Heart right ventricle (tissue), 16 donors: ENCODE measurements around the gene KCNQ5. TPM values are rescaled to one million over a fixed set of nuclear protein-coding genes. Genes with fewer than 3 reads are reported as not detected.

ENCODE experiments used
- ATAC-seq, 8 donors: fragments of 200-7000 bp; cut with Tn5 transposase; one replicate each; pipeline ENCODE4 v1.9.1; 2020; ENCODE audit warnings: mild to moderate bottlenecking in 8 of 8, moderate library complexity in 8 of 8, moderate number of reproducible peaks in 1 of 8
- DNase-seq, 2 donors: peaks; one replicate each; pipeline ENCODE4 v3.0.0-alpha.2; 2020
- H3K27ac ChIP-seq, 10 donors: fragments of 200-600 bp; sonication (generic) in 2 of 10; one replicate each; pipeline versions ENCODE4 v1.5.0 to v1.8.0; 2020 to 2022; ENCODE audit warnings: mild to moderate bottlenecking in 3 of 10
- H3K27me3 ChIP-seq, 7 donors: fragments of 200-600 bp; one replicate each; pipeline ENCODE4 v1.8.0; 2021 to 2022; ENCODE audit warnings: mild to moderate bottlenecking in 2 of 7
- H3K36me3 ChIP-seq, 9 donors: fragments of 200-600 bp; sonication (generic) in 1 of 9; one replicate each; pipeline versions ENCODE4 v1.5.0 to v1.8.0; 2020 to 2022; ENCODE audit warnings: mild to moderate bottlenecking in 2 of 9
- H3K4me1 ChIP-seq, 9 donors: fragments of 200-600 bp; sonication (generic) in 1 of 9; one replicate each; pipeline versions ENCODE4 v1.5.0 to v1.8.0; 2020 to 2022; ENCODE audit warnings: mild to moderate bottlenecking in 4 of 9
- H3K4me3 ChIP-seq, 10 donors: fragments of 200-600 bp; sonication (generic) in 2 of 10; one replicate each; pipeline versions ENCODE4 v1.5.0 to v1.8.0; 2020 to 2022; ENCODE audit warnings: mild to moderate bottlenecking in 7 of 10, moderate library complexity in 2 of 10
- H3K9me3 ChIP-seq, 11 donors: fragments of 200-600 bp in 10 of 11; sonication (generic) in 2 of 11; one replicate each; pipeline versions ENCODE4 v1.5.0 to v1.8.0; 2013 to 2022; ENCODE audit warnings: mild to moderate bottlenecking in 2 of 11, control low read depth in 1 of 11, moderate library complexity in 1 of 11
- CTCF ChIP-seq, 9 donors: fragments of 200-600 bp; sonication (generic) in 2 of 9; IDR thresholded peaks; one replicate each; pipeline versions ENCODE4 v1.5.0 to v1.8.0; 2021 to 2022; ENCODE audit warnings: antibody characterized with exemption in 9 of 9, mild to moderate bottlenecking in 5 of 9, moderate library complexity in 1 of 9
- WGBS, 2 donors: extraction: QIAGEN DNeasy Blood & Tissue Kit; methylation state at CpG; one replicate each; pipeline ENCODE4 v1.1.7; 2013; ENCODE audit warnings: inconsistent platforms in 1 of 2; 5-methylcytosine and 5-hydroxymethylcytosine counted together
- intact Hi-C, 10 donors: fragments of 100-400 bp; cut with DNase I; formaldehyde crosslinking; loops; one replicate each; pipeline versions ENCODE4 v1.11.1 to v1.14.2; 2022
- polyA plus RNA-seq, 2 donors: library from polyadenylated mRNA; stranded (reverse); fragments of 200-250 nt; gene quantifications; one replicate each; pipeline ENCODE4 v1.2.3, GENCODE V29; 2013
- total RNA-seq, 10 donors: library from RNA; stranded (reverse); fragmentation: NEBNext Ultra II Directional in 3 of 10; extraction: Animal tissue kit (Norgen Biotek cat#: 25700) in 3 of 10; gene quantifications; one replicate each; pipeline versions ENCODE4 v1.2.1 to v1.2.4, GENCODE V29; 2021 to 2023
- donor health status: Arrhythmogenic right ventricular cardiomyopathy.
- donor health status: ischemic (EF 13 %, LVEDD 7.1; RV severe dilation, severe dysfunction).
- donor health status: healthy with polysubstance abuse.
- donor health status: DM: no; HTN: yes; CAD: no.
- donor health status: DM: no; HTN: no; CAD: no.
- donor health status: ischemic (EF 25% LVEDD 6.9; RV normal size, moderate dysfunction).
- donor health status: ischemic (EF 25% LVEDD 5.7; RV mildly dilated, moderate dysfunction).
- donor health status: healthy.
- donor health status: DM: yes; HTN: yes; CAD: no.
- donor health status: Ischemic cardiomyopathy.
- donor health status: ischemic (EF 35%, LVEDD 5.7; RV mildly dilated, moderate dysfunction).
- donor health status: nonischemic (EF 11% LVEDD 7.7; RV severe dilation, severe dysfunction).
- donor health status: DM: yes; HTN: yes; CAD: no.
- donor health status: PGD.
- donor health status: ischemic (EF 29% LVEDD 5.4; RV normal size, mild dysfunction).
- donor health status: nonischemic (EF 23%, LVEDD 6.1; RV moderate dilation, normal function).

Gene KCNQ5
- total and polyA plus RNA-seq, 12 donors = under 0.01 to 0.15 (median 0.12) TPM; not detected in 9

- intact Hi-C loops = no loop called here
- no peak overlapping the region for H3K4me3 ChIP-seq
- H3K9me3 ChIP-seq = no peaks in the 10 kb centered on the region
- 81 to 96% methylated on average over 1 of the region's 1 CpG for WGBS, 2 donors
- H3K36me3 ChIP-seq = no peaks in the 10 kb centered on the region
- no peak for DNase-seq
- H3K27ac ChIP-seq = no peak overlapping the region
- TF ChIP-seq CTCF (IDR thresholded peaks at IDR 0.05) = no peak
- H3K4me1 ChIP-seq = no peaks in the 10 kb centered on the region
- H3K27me3 ChIP-seq = no peaks in the 10 kb centered on the region
- no peak for ATAC-seq
Observed at GRCh38 chr6:72873433-72873832, 251.6 kb downstream of the KCNQ5 start.

- Histone ChIP-seq H3K27me3 (no peaks in the 10 kb centered on the region), H3K27ac (no peak overlapping the region), H3K36me3 (no peaks in the 10 kb centered on the region), H3K4me1 (no peaks in the 10 kb centered on the region), H3K4me3 (no peak overlapping the region), H3K9me3 (no peaks in the 10 kb centered on the region)
- no peak for TF ChIP-seq CTCF (IDR thresholded peaks at IDR 0.05)
- no peak for ATAC-seq
- no peak for DNase-seq
- intact Hi-C loops = no loop called here
Observed at GRCh38 chr6:72876256-72876655, 254.4 kb downstream of the KCNQ5 start.

GRCh38 chr6:72886170-72886569, 264.3 kb downstream of the KCNQ5 start:
- intact Hi-C loops = no loop called here
- Histone ChIP-seq H3K27me3 (no peaks in the 10 kb centered on the region), H3K36me3 (no peaks in the 10 kb centered on the region), H3K9me3 (peaks cover 0 to 19% (median 3%) of the 10 kb centered on the region in 11 donors), H3K4me1 (no peaks in the 10 kb centered on the region), H3K4me3 (no peak overlapping the region), H3K27ac (no peak overlapping the region)
- TF ChIP-seq CTCF (IDR thresholded peaks at IDR 0.05) = no peak
- no peak for DNase-seq
- no peak for ATAC-seq

GRCh38 chr6:72890233-72890632, 268.4 kb downstream of the KCNQ5 start:
- intact Hi-C loops = no loop called here
- Histone ChIP-seq H3K4me3 (no peak overlapping the region), H3K27me3 (no peaks in the 10 kb centered on the region), H3K4me1 (no peaks in the 10 kb centered on the region), H3K27ac (no peak overlapping the region), H3K9me3 (peaks cover 0 to 18% (median 3%) of the 10 kb centered on the region in 11 donors), H3K36me3 (no peaks in the 10 kb centered on the region)
- no peak for TF ChIP-seq CTCF (IDR thresholded peaks at IDR 0.05)
- ATAC-seq (no peak), DNase-seq (no peak)
- 53 to 70% methylated on average over 1 of the region's 1 CpG for WGBS, 2 donors

- no peak for TF ChIP-seq CTCF (IDR thresholded peaks at IDR 0.05)
- intact Hi-C loops = no loop called here
- Histone ChIP-seq H3K9me3 (peaks cover 0 to 14% (median 3%) of the 10 kb centered on the region in 11 donors), H3K36me3 (no peaks in the 10 kb centered on the region), H3K27me3 (no peaks in the 10 kb centered on the region), H3K27ac (no peak overlapping the region), H3K4me1 (no peaks in the 10 kb centered on the region), H3K4me3 (no peak overlapping the region)
- DNase-seq (no peak), ATAC-seq (no peak)
Observed at GRCh38 chr6:72890671-72891070, 268.8 kb downstream of the KCNQ5 start.
